HG02623 (cell line): ENCODE data around the gene RSL1D1.
"Not testable (repeated sequence)": the region's sequence is repeated elsewhere in the genome, so short reads cannot be mapped to it uniquely, and the experiment has no call there.

Experiments
- ATAC-seq: cut with Tn5 transposase; IDR thresholded peaks from one replicate; pipeline ENCODE4 v1.9.1; 2021; ENCODE audit warnings: moderate library complexity; ENCODE audit not compliant: unreplicated experiment

Gene RSL1D1

DNA sequence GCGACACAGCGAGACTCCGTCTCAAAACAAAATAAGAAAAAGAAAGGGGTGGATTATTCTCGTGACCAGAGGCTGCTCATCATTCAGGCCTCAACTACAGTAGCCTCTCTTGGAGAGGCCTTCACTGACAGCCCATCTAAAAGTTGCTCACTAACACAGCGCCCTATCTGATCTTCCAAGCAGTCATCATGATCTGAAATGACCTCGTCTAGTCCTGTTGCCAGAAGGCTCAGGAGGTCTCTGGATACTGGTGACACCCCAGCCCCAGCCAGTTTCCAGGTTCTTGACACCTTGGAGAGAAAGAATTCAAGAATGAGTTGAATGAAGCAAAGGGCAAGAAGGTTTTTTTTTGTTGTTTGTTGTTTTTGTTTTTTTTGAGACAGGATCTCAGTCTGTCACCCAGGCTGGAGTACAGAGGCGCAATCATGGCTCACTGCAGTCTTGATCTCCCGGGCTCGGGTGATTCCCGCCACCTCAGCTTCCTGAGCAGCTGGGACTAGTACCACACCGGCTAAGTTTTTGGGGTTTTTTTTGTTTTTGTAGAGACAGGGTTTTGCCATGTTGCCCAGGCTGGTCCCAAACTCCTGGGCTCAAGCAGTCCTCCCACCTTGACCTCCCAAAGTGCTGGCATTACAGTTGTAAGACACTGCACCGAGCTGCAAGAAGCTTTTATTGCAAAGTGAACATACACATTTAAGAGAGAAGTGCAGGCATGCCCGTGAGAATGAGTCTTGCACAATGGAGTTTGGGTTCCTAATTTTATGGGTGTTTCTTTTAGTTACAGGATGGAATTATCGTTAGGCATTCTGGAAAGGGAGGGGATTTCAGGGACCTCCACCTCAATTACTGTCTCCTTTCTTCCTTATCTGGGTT lies 51.6 kb downstream of the RSL1D1 start:
- ATAC-seq = no peak

DNA sequence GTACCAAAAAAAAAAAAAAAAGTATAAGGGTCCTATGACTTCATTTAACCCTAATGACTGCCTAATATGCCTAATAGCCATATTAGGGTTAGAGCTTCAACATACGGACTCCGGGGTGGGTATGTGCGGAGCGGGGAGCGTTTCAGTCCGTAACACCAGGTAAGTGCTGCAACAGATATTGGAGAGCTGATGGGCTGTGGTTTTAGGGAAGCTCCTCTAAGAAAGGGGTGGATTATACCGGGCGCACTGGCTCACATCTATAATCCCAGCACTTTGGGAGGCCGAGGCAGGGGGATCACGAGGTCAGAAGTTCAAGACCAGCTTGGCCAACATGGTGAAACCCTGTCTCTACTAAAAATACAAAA lies 52.3 kb downstream of the RSL1D1 start:
- no peak for ATAC-seq

DNA sequence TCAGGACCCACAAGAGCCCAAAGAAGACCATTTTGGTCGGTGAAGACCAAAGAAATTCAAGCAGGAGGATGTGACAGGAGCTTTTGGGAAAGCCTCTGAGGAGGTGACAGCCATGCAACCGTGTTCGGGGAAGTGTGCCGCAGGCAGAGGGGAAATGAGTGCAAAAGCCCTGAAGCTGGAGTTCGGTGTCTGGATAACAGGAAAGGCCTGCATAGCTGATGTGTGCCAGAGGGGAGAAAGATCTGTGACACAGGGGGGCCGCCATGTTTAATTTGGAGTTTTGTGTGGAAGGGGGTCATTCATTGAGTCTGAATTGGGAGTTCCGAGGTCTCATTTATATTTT lies 53.4 kb downstream of the RSL1D1 start:
- no peak for ATAC-seq

DNA sequence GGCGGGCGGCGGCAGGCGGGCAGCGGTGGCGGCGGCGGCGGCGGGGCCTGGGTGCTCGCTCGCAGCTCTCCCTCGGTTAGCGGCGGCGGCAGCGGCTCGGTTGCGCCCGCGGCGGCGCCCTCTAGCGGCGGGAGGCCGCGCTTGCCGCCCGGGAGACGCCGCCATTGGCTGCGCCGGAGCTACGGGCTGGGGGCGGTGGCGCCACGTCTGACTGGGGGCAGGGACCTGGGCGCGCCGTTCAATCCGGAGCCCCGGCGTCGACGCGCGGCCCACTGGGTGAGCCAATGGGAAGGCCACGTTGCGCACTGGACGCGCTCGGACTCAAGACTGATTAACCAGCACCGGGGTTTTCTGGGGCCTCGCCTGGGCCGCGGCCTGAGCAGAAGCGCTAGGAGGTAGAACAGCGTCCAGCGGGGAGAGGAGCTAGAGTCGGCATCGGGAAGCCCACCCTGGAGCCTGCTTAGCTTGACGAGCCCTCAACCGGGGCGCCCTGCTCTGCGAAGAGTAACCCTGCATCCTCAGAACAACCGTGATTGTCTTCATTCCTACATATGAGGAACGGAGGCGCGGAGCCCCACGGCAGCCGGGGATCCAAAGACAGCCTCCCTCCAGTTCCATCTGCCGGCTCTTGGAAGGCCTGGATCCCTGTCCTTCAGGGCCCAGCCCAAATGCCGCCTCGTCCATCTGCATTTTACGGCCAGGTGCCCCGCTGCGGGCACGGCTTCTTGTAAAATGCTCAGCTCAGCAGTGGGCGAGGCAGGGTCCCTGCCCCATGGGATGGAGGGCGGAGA lies 54.0 kb downstream of the RSL1D1 start, which contains the start of gene ZC3H7A:
ZC3H7A (minus strand) TSS at position 93 of the 791 bp plus-strand sequence. CDS start 14,904 bp downstream, outside the sequence.
- peak; percentile 84 for ATAC-seq

DNA sequence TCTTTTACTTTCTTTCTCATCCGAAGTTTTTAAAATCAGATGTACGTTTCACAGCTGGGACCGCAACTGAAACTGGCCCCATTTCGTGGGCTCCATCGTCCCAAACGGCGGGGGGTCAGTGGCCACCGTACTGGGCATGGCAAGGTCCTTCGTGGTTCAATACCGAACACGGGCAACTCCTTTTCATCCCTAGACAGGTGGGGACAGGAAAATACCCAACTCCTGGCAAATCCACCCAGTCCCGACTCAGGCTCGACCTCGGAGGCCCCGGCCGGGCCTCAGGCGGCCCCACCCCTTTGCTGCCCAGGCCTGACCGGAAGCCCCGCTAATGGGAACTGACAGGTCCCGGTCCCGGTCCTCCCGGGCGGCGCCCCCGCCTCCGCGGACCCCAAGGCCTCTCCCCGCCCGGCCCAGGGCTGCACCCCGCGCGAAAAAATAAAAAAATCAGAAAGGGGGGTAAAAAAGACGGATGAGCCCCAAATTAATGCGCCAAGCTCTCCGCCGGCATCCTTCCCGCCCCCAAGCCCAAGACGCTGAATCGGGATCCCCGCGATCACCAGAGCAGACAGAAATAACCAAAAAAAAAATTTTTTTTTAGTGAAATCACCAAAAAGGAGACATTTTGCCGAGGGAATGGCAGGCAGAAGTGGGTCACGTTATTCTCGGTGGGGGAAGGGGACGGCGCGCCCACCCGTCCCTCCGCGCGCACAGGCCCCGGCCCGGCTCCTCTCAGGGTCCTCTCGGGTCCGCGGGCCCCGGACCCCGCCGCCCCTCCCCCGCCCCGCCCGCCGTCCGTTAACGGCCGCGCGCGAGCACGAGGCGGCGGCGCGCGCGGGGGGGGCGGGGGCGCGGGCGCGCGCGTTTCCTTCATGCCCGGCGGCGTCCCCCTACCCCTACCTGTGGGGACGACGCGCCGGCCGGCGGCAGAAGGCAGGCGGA lies 54.8 kb downstream of the RSL1D1 start:
- peak; percentile 6 for ATAC-seq

DNA sequence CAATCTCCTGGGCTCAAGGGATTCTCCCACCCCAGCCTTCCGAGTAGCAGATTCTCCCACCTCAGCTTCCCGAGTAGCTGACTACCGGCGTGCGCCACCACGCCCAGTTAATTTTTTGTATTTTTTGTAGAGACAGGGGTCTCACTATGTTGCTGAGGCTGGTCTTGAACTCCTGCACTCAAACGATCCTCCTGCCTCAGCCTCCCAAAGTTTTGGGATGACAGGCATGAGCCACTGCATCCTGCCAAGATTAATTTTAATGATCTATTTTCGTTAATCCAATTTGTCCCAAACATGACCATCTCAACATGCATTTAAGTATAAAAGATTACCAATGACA lies 55.5 kb downstream of the RSL1D1 start:
- no peak for ATAC-seq

DNA sequence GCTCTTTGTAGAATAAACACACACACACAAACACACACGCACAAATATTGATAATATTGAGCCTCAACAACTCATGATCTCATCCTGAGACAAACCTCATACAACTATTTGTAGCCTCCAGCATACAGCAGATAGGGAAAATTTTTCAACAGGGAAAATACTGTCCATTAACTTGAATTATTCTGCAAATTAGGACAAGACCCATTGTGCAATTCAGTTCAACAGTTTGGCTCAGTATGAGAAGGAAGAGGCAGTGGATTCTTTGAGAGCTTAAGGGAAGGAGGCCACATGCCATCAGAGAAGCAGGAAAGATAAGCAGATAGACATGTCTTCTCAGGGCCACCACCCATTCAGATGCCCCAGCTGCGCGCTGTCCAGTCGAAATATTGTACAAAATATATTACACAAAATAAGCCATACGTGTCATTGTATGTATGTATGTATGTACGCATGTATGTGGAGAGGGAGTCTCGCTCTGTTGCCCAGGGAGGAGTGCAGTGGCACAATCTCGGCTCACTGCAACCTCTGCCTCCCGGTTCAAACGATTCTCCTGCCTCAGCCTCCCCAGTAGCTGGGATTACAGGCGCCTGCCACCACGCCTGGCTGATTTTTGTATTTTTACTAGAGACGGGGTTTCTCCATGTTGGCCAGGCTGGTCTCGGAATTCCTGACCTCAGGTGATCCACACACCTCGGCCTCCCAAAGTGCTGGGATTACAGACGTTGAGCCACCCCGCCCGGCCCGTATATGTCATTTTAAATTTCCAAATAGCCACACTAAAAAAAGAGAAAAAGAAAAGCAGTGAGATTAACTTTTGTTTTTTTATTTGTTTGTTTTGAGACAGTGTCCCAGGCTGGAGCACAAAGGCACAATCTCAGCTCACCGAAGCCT lies 56.1 kb downstream of the RSL1D1 start:
- ATAC-seq = no peak

DNA sequence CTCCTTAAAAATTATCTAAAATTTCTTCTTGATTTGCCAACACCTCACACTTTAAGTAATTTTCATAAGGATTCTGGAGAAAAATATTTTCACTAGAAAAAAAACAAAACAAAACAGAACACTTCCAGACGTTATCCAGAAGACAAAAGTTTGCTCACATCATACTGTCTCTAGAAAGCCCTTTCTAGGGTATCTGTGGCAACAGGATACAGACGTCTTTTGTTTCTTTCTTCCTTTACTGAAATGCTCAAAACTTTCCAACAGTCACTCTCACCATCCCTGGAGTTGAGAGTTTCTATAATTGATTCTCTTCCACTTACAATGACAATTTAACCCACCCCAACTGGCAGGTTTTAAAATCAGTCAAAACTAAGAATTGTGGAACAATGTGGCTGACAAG lies 56.9 kb downstream of the RSL1D1 start:
- ATAC-seq = no peak

DNA sequence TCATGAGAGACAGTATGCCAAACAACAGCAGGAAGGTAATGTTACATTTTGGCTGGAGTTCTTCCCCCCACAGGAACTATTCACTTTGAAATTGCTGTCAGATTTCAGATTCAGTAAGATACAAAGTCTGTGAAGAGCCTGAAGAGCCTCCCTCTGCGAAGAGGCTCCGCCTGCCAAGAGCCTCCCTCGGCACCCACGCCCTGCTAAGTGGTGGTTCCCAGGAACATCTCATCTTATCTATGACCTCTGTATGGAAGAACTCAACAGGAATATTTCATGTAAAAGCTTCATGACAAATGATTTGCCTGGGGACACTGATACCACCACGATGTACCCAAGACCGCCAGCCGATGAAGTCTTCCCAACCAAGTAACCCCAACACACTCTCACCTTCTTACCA lies 57.5 kb downstream of the RSL1D1 start:
- ATAC-seq = no peak

DNA sequence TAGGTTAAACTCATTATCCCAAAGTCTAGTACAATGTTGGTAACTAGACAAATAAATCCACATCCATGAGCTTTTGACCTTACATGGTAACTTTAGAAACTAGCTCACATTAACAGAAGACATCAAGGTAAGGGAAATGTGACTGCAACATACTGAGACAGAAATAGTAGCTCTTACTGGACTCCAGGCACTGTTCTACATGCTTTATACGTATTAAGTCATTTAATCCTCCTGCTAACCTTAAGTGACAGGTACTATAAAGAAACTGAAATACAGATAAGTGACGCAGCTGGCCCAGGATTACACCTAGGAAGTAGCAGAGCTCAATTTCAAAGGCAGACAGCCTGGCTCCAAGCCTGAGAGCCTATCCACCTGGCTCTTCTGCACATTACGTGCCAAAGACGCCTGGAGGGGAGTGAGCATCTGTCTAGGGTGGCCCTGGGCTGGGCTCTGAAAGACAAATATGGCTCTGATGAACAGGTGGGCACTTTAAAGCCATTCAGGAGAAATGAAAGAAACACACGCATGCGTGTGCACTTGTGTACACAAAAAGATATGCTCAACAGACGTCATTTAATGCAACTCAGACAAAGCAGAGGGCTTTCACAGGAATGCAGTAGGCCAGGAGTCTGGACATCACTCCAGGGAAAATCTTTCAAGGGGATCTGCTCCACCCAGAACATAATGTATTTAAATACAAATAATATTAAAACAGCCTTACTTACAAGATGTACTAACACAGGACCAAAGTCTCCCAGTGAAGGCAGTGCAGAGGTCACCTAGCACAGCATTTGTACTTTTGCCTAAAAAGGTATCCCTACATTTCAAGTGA lies 58.7 kb downstream of the RSL1D1 start:
- no peak for ATAC-seq

DNA sequence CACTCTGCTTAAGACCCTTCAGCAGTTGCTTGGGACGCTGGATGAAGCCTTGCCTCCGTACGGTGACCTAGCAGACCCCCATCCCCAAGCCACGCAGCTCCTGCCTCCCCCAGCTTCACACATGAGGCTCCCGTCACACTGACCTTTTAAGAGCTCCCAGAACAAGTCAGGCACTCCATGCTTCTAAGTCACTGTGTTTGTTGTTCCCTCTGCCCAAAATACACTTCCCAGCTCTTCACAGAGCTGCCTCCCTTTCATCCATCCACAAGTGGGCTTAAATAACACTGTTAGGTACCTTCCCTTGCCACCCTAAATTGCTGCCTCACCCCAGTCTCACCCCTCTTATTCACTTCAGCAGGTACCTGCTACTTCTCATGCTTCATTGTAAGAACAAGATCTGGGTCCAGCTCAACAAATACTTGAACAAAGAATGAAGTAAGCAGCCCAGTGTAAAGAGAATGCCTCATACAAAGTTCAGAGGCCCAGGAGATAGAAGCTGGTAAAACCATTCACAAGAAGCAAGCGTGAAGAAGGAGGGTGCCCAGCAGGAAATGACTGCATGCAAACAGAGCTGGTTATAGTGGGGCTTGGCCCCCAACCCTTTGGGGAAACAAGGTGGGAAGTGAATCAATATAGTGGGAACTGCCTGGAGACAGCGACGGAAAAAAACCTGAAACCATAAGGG lies 60.1 kb downstream of the RSL1D1 start:
- no peak for ATAC-seq

DNA sequence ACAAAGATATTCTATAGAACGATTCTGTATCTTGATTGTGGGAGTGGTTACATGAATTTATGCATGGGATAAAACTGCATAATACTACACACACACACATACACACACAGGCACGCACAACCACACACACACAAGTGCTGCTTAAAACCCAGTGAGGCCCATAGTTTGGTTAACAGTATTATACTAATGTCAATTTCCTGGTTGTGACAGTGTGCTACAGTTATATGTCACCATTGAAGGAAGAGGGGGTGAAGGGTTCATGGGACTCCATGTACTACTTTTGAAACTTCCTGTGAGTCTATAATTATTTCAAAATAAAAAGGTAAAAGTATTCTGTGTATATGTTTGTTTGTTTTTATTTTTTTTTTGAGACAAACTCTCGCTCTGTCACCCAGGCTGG lies 62.4 kb downstream of the RSL1D1 start:
- no peak for ATAC-seq

DNA sequence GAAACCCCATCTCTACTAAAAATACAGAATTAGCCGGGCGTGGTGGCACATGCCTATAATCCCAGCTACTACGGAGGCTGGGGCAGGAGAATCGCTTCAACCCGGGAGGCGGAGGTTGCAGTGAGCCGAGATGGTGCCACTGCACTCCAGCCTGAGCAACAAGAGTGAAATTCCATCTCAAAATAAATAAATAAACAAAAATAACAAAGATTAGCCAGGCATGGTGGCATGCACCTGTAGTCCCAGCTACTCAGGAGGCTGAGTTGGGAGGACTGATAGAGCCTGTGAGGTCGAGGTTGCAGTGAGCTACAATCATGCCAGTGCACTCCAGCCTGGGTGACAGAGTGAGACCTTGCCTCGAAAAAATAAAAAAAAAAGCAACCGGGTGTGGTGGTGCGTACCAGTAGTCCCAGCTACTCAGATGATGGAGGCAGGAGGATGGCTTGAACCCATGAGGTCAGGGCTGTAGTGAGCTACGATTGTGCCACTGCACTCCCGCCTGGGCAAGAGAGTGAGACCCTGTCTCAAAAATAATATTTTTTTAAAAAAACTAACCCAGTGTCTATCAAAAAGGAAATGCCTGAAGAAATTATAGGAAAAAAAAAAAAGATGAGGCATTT lies 66.3 kb downstream of the RSL1D1 start:
- not testable (repeated sequence) for ATAC-seq

DNA sequence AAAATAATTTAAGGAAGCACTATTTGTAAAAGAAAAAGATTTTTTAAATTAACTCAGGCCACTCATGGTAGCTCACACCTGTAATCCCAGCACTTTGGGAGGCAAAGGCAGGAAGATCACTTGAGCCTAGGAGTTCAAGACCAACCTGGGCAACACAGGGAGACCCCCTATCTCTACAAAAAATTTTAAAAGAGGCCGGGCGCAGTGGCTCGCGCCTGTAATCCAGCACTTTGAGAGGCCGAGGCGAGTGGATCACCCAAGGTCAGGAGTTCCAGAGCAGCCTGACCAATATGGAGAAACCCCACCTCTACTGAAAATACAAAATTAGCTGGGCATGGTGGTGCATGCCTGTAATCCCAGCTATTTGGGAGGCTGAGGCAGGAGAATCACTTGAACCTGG lies 67.0 kb downstream of the RSL1D1 start:
- ATAC-seq = not testable (repeated sequence)

DNA sequence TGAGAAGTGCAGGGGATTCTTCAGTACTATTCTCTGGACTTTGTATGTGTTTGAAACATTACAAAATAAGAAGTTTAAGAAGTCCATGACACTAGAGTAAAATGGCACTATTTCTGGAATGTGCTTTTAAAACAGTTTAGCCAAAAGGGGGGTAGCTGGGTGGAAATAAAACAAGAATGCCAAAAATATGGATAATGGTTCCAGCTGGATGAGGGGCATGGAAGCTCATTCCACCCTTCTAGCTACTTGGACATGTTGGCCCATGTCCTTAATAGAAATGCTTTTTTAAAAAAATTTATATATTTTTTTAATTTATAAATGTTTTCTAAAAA lies 67.3 kb downstream of the RSL1D1 start:
- ATAC-seq = no peak
